ENCODE results near the gene CCDC12. TPM values are rescaled to one million over a fixed set of nuclear protein-coding genes. Genes with fewer than 3 reads are reported as not detected.
A peak's percentile ranks its signal among the peaks of the same experiment; 100 is the strongest.

The CCDC12 gene
- total and polyA plus RNA-seq, 9 of the 15 experiments (the other 6 are each of a cell fraction or from before 2014, with no cell fraction given): 8.9 to 201 (median 86.9) TPM

DNA sequence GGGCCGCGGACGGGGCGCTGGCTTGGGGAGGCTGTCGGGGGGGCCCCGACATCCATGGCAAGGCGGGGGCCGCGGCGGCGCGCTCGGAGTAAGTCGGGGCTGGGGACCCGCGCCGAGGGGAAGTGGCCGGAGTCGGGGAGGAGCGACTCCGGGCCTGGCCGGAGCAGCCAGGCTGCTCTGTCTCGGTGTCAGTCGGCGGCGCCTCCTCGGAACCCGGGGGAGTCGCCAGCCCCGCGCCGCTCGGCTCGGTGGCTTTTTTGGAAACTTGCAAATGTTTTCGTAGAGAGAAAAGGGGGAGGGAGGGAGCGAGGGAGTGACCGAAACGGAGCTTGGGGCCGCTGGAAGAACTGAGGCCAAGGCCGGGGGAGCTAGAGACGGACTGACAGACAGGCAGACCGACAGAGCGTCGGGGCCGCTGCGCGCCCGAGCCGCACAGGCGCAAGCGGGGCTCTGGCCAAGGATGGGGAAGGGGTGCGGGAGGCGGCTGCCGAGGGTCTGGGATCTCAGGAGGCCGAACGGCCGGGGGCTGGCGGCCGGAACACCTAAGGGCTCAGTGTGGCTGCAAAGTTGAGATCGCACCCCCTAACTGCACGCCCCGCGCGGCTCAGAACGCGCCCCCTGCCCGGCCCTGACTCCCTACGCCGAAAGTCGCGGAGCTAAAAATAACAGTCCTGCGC, 94.0 kb downstream of the CCDC12 start (continued):
- TF ChIP-seq, protein P1, sequence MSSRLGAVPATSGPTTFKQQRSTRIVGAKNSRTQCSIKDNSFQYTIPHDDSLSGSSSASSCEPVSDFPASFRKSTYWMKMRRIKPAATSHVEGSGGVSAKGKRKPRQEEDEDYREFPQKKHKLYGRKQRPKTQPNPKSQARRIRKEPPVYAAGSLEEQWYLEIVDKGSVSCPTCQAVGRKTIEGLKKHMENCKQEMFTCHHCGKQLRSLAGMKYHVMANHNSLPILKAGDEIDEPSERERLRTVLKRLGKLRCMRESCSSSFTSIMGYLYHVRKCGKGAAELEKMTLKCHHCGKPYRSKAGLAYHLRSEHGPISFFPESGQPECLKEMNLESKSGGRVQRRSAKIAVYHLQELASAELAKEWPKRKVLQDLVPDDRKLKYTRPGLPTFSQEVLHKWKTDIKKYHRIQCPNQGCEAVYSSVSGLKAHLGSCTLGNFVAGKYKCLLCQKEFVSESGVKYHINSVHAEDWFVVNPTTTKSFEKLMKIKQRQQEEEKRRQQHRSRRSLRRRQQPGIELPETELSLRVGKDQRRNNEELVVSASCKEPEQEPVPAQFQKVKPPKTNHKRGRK (tag; IDR thresholded peaks at IDR 0.05): no peak
- TF ChIP-seq NFIC (IDR thresholded peaks at IDR 0.05) (no peak), HNRNPL (IDR thresholded peaks at IDR 0.05; ENCODE audit: low read depth, low read length) (no peak), NRF1 (conservative IDR thresholded peaks at IDR 0.05 in 1 of 2, IDR thresholded peaks at IDR 0.05 in 1 of 2) (peak in 1 of 2 experiments; percentile 40; a peak in 2 of 4 replicates)
- TF ChIP-seq, protein P2, sequence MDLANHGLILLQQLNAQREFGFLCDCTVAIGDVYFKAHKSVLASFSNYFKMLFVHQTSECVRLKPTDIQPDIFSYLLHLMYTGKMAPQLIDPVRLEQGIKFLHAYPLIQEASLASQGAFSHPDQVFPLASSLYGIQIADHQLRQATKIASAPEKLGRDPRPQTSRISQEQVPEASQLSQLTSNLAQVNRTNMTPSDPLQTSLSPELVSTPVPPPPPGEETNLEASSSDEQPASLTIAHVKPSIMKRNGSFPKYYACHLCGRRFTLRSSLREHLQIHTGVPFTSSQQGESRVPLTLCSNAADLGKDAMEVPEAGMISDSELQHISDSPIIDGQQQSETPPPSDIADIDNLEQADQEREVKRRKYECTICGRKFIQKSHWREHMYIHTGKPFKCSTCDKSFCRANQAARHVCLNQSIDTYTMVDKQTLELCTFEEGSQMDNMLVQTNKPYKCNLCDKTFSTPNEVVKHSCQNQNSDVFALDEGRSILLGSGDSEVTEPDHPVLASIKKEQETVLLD (IDR thresholded peaks at IDR 0.05): no peak
